GM19467 (cell line): Measurements from ENCODE around the gene RAB3IP.
"Not testable (repeated sequence)": the region's sequence is repeated elsewhere in the genome, so short reads cannot be mapped to it uniquely, and the experiment has no call there.

Experiments used
- ATAC-seq: cut with Tn5 transposase; IDR thresholded peaks from one replicate; pipeline ENCODE4 v1.9.1; 2021; ENCODE audit warnings: mild to moderate bottlenecking, moderate library complexity; ENCODE audit not compliant: unreplicated experiment

RAB3IP gene

GRCh38 chr12:69755302-69755701 lies 16.6 kb downstream of the RAB3IP start:
- ATAC-seq: no peak

GRCh38 chr12:69756088-69756755 lies 17.6 kb downstream of the RAB3IP start:
- no peak for ATAC-seq

- no peak for ATAC-seq
Observed at GRCh38 chr12:69758105-69758504, 19.4 kb downstream of the RAB3IP start.

GRCh38 chr12:69759581-69759980 lies 20.9 kb downstream of the RAB3IP start:
- not testable (repeated sequence) for ATAC-seq

- no peak for ATAC-seq
Observed at GRCh38 chr12:69765515-69765914, 26.9 kb downstream of the RAB3IP start.

GRCh38 chr12:69766260-69766659 lies 27.6 kb downstream of the RAB3IP start:
- no peak for ATAC-seq

GRCh38 chr12:69779928-69780327 lies 41.3 kb downstream of the RAB3IP start:
- no peak for ATAC-seq

- no peak for ATAC-seq
Observed at GRCh38 chr12:69783365-69783764, 44.7 kb downstream of the RAB3IP start.

- no peak for ATAC-seq
Observed at GRCh38 chr12:69789351-69789750, 50.7 kb downstream of the RAB3IP start.

GRCh38 chr12:69792533-69792932 lies 53.9 kb downstream of the RAB3IP start:
- no peak for ATAC-seq

GRCh38 chr12:69807101-69807897 lies 68.6 kb downstream of the RAB3IP start:
- not testable (repeated sequence) for ATAC-seq

GRCh38 chr12:69810870-69811498 lies 72.3 kb downstream of the RAB3IP start:
- ATAC-seq: no peak

- ATAC-seq: no peak
Observed at GRCh38 chr12:69816082-69816481, 77.4 kb downstream of the RAB3IP start.

- ATAC-seq: no peak
Observed at GRCh38 chr12:69821032-69821455, 82.4 kb downstream of the RAB3IP start.

GRCh38 chr12:69821456-69822159 lies 82.9 kb downstream of the RAB3IP start:
- no peak for ATAC-seq

- ATAC-seq: no peak
Observed at GRCh38 chr12:69822201-69822860, 83.7 kb downstream of the RAB3IP start.

GRCh38 chr12:69824028-69824427 lies 85.4 kb downstream of the RAB3IP start:
- no peak for ATAC-seq

- no peak for ATAC-seq
Observed at GRCh38 chr12:69824966-69825560, 86.4 kb downstream of the RAB3IP start, which contains the start of gene MYRFL. TSS of gene MYRFL (plus strand) at chr12:69825227. CDS start at chr12:69825518, 291 bp downstream.

GRCh38 chr12:69828897-69829296 lies 90.2 kb downstream of the RAB3IP start:
- no peak for ATAC-seq

GRCh38 chr12:69833696-69834095 lies 95.0 kb downstream of the RAB3IP start:
- no peak for ATAC-seq
